Fibroblast of the aortic adventitia (primary cell): ENCODE results near the gene IDH3G. TPM values are rescaled to one million over a fixed set of nuclear protein-coding genes. Genes with fewer than 3 reads are reported as not detected.

Experiments
- DNase-seq: peaks from one replicate; pipeline ENCODE4 v3.0.0-alpha.2; 2010; ENCODE audit warnings: low read depth
- H3K4me3 ChIP-seq: 2 replicates; pipeline ENCODE4 v1.5.1; 2011; ENCODE audit warnings: low read depth, mild to moderate bottlenecking, control low read depth, low read length, moderate library complexity
- CTCF ChIP-seq: IDR thresholded peaks from 2 replicates; pipeline ENCODE4 v1.5.1; 2011; ENCODE audit warnings: mild to moderate bottlenecking, low read length, control low read depth, inconsistent platforms; ENCODE audit not compliant: insufficient read depth
- total RNA-seq: library from RNA; depleted of rRNA; stranded (reverse); fragments of >200 nt; gene quantifications from 2 replicates; pipeline ENCODE4 v1.2.3, GENCODE V29; 2012; ENCODE audit warnings: low replicate concordance

The IDH3G gene
- total RNA-seq, 1 donor = 46.0 TPM

- TF ChIP-seq CTCF = no peak
- peak overlapping the region; percentile 47 for H3K4me3 ChIP-seq
Measured at GRCh38 chrX:153766098-153766817, 27.9 kb downstream of the IDH3G start.

DNA sequence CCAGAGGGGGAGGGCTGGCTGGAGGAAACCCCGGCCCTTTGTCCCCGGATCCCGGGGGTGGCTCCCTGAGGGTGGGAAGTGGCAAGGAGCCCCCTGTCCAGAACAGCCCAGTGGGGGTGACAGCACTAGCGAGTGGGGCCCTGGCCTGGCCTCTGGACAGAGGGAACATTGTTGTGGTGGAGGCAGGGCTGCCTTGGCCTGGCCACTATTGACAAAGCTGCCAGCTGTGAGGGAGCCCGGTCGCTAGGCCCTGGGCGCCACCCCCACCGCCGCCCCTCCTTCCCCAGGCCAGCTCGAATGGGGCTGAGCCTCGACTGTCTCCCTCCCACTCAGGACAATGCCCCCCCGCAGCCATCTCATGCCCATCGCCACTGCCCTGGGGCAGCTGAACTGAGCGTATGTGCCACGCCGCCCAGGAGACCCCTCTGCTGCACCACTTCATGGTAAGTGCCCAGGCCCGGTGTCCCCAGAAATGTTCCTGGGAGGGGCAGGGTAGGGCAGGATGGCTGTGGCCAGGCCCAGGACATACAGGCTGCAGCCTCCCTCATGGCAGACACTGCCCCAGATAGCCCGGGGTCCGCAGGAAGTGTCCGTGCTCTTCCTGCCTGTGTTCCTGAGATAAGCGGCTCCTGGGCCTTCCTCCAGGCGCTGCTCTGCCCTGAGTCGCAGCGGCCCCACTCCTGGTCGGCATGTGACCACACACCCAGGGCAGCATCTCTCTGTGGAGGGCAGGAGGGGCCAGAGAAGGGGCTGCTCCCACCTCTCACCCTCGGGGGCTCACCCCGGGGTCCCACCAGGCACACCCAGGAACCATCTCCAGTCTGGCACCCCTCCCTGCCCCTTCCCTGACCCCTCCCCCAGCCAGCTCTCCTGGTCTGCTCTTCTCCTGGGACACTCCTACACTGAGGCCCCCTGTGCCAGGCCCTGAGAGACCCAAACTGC, 28.8 kb downstream of the IDH3G start:
- no peak for DNase-seq
- TF ChIP-seq CTCF = no peak
- H3K4me3 ChIP-seq = peak overlapping the region; percentile 47

More at GRCh38 chrX:153766098-153766817, 27.9 kb downstream of the IDH3G start:
- DNase-seq = peak; percentile 53

DNA sequence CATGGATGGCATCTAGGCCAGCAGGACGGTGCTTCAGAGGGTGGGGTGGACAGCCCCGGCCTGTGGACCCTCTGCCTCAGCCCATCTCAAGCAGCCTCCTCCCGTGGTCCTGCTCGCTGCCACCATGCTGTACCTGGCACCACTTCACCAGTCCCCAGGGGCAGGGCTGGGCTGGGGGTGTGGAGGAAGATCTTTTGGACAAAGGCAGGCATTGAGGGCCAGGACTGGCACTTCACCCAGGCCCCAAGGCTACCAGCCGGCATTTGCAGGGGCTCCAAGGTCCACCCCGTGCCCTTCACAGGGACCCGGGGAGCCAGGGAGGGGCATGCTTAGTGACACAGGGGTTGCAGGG, 29.4 kb downstream of the IDH3G start:
- peak overlapping the region; percentile 57 for H3K4me3 ChIP-seq
- no peak for DNase-seq
- no peak for TF ChIP-seq CTCF

GRCh38 chrX:153763989-153764755, 30.0 kb downstream of the IDH3G start, which contains the start of gene PLXNB3:
PLXNB3 (plus strand) TSS chrX:153764249; CDS start chrX:153765536, 1,287 bp downstream.
- peak; percentile 79 for TF ChIP-seq CTCF
- peak; percentile 59 for DNase-seq
- peak within 1 kb of the TSS; percentile 57 for H3K4me3 ChIP-seq

DNA sequence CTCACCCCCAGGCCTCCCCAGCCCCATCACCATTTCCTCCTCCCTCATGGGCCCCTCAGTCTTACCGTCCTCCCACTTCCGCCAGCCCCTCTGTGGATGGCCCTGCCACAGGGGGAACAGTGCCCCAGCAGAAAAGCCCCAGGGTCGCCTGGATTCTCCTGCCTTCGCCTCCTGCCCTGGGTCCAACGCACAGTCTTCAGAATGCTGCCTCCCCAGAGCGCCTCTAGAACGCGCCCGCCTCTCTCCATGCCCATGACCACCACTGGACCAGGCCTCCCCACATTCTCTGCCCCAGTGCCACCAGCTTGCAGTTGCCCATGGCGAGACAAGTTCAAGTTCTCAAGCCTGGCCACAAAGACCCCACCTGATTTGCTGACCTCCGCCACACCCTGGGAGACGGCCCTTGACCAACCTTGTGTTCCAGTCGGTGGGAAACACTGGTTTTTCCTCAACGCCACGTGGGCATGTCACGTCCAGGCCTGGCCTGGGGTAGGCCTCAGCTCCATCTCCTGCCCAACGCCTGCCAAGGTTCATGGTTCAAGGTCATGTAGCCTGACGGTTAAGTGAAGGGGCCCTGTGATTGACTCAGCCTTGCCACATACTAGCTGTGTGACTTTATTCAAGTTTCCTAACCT, 30.8 kb downstream of the IDH3G start:
- DNase-seq = no peak
- no peak overlapping the region for H3K4me3 ChIP-seq
- TF ChIP-seq CTCF = no peak

DNA sequence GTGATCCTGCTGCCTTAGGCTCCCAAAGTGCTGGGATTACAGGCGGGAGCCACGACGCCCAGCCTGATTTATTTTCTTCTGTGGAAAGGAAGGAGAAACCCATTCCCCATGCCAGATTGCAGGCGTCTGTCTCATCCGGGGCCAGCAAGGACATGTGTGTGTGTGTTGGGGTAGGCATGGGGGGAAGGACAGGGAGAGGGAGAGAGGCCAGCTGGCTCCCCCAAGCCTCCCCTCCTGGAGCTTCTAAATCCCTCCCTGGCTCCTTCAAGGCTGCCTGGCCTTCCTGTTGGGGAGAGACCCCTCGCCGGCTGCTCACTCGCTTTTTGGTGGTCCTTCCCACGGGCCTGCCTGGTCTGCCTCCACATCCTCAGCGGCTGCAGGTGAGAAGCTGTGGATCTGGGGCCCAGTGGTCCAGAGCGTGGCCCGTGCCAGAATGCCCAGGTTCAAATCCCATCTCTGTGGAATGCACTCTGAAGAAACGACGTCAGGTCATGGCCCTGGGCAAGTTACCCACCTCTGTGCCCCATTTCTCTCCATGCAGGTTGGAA, 31.5 kb downstream of the IDH3G start:
- DNase-seq = no peak
- H3K4me3 ChIP-seq = no peak overlapping the region
- TF ChIP-seq CTCF = no peak
